ENCODE data around the gene UGGT2.

DNA sequence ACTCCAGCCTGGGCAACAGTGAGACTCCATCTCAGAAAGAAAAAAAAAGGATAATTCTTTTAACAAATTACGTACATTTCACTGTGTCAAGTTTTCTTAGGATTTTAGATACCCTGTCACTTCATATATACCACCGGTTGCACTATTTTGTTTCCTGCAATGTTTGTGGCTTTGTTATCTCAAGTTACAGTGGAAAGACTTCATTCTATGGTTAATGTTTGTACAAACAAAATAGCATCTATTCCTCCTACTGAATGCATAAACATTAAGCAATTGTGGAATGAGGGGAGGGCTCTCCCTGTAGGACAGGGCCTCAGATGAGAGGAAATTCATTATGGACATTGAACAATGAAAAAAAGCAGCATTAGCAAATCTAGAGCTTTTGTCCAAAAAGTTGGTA, 256.2 kb downstream of the UGGT2 start:
- TF ChIP-seq, protein P1, sequence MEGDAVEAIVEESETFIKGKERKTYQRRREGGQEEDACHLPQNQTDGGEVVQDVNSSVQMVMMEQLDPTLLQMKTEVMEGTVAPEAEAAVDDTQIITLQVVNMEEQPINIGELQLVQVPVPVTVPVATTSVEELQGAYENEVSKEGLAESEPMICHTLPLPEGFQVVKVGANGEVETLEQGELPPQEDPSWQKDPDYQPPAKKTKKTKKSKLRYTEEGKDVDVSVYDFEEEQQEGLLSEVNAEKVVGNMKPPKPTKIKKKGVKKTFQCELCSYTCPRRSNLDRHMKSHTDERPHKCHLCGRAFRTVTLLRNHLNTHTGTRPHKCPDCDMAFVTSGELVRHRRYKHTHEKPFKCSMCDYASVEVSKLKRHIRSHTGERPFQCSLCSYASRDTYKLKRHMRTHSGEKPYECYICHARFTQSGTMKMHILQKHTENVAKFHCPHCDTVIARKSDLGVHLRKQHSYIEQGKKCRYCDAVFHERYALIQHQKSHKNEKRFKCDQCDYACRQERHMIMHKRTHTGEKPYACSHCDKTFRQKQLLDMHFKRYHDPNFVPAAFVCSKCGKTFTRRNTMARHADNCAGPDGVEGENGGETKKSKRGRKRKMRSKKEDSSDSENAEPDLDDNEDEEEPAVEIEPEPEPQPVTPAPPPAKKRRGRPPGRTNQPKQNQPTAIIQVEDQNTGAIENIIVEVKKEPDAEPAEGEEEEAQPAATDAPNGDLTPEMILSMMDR (IDR thresholded peaks at IDR 0.05): no peak
- no peak for TF ChIP-seq POLR2A (IDR thresholded peaks at IDR 0.05)

All from esophagus squamous epithelium (tissue), 4 donors.